Measurements from ENCODE around the gene GRXCR2.

DNA sequence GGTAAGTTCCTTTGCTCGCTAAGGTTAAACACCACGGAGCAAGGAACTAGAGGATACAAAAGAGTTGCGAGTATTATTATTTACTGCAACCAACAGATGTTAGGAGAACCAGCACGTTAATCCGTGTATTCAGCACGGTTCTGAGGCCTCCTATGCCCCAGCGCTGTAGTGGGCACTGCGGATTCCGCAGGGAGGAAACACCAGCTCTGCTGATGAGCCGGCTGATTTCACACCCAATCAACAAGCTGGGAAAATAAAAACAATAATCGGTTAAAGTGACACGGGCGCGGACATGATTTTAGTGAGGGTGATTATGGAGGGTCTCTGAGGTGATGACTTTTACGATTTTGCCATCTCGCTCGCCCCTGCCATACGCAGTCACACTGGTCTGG is 37.0 kb downstream of the GRXCR2 start:
- TF ChIP-seq YY1 (IDR thresholded peaks at IDR 0.05; ENCODE audit: insufficient read depth, insufficient read length) (no peak), ZNF274 (IDR thresholded peaks at IDR 0.05; ENCODE audit: low read depth, low read length) (no peak), SUZ12 (IDR thresholded peaks at IDR 0.05; ENCODE audit: extremely low read depth, insufficient read depth, insufficient read length) (no peak)

Data from NT2/D1 (cell line).